ENCODE results near the gene KIAA0232. TPM values are rescaled to one million over a fixed set of nuclear protein-coding genes. Genes with fewer than 3 reads are reported as not detected.

The KIAA0232 gene
- polyA plus RNA-seq, 4 donors, result 37.7 to 45.8 (median 44.1) TPM

DNA sequence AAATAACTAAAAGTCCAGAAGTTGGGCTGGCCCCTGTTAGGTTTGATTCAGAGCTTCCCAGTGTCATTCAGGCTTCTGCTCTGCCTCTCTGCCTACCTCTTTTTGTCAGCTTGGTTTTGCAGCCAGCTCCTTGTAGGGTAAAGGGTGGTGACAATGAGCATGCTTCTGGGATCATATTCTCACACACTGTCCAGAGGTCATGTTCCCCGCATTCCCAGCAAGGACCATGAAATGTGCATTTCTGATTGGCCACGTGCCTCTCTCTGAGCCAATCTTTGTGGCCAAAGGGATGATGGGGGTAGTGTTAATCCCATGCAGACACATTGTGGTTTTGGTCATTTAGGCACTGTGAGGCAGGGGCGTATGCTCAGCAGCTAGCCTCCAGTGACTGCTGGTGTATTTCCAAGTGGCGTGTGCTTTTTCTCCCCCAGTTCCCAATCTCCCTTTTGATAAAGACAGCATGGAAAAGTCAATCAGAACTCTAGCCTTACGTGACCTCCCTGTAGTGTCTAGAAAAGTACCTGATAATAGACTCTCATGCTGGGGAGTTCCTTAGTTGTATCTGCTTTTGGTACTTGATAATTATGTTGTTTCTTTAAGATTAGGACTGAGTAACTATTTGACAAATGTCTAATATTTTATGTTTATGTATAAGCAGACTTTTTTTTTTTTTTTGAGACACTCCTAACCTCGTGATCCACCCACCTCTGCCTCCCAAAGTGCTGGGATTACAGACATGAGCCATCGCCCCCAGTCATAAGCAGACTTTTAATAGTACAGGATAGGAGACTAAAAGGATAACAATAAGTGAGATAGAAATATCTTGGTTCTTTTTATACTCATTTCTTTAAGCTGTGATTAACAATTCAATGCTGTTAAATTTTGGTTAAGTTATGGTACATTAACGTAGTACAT, 57.8 kb downstream of the KIAA0232 start:
- DNase-seq (ENCODE audit: low read depth in 4 of 4, low spot score in 3 of 4), result peak in 1 of 4 donors; percentile 3

- DNase-seq (ENCODE audit: low read depth in 4 of 4, low spot score in 3 of 4), result no peak
These were observed 62.5 kb downstream of the KIAA0232 start for GRCh38 chr4:6845027-6845426.

- DNase-seq (ENCODE audit: low read depth in 4 of 4, low spot score in 3 of 4), result no peak
These were observed 63.0 kb downstream of the KIAA0232 start for GRCh38 chr4:6845574-6845973.

GRCh38 chr4:6847178-6847577, 64.7 kb downstream of the KIAA0232 start:
- DNase-seq (ENCODE audit: low read depth in 4 of 4, low spot score in 3 of 4), result no peak

DNA sequence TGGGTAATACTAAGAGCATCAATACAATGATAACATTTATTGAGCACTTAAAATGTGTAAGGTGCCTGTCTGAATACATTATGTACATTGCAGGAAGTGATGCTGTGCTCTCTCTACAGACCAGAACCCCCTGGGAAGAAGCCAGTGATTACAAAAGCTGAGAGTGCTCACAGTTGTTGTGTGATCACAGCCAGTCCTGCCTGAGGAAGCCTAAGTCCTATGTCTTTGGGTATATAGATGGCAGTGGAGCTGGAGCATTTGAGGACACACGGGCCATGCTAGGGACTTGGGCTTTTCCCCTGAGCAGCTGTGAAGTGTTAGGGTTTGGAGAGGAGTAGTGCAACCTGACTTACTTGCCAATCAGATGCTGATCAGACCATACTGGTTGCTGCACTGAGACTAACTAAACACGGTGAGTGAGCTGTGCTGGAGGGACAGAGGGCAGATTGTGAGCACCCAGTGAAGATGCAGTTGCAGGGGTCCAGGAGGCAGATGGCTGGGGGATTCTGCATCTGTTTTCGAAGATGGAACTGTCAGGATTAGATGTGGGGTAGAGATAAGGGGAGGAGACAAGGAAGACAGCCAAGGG, 66.3 kb downstream of the KIAA0232 start:
- no peak for DNase-seq (ENCODE audit: low read depth in 4 of 4, low spot score in 3 of 4)

- no peak for DNase-seq (ENCODE audit: low read depth in 4 of 4, low spot score in 3 of 4)
These were observed 67.2 kb downstream of the KIAA0232 start for GRCh38 chr4:6849691-6850090.

GRCh38 chr4:6851431-6851830, 68.9 kb downstream of the KIAA0232 start:
- DNase-seq (ENCODE audit: low read depth in 4 of 4, low spot score in 3 of 4), result no peak

- no peak for DNase-seq (ENCODE audit: low read depth in 4 of 4, low spot score in 3 of 4)
These were observed 69.4 kb downstream of the KIAA0232 start for GRCh38 chr4:6851962-6852361.

DNA sequence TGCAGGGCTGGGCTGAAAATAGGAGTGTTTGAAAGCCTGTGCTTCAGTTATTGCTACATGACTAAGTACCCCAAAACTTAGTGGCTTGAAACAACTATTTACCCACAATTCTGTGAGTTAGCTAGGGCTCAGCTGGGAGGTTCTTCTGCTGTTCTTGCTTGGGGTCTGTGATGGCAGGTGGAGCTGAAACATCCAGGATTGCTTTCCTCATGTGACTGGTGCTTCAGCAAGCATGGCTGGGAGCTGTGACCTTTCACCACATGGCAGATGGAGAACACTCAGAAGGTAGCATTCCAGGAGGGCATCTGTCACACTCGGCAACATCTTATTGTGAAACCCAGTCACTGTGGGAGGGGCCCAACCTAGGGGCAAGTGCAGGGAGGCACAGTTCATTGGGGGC, 70.1 kb downstream of the KIAA0232 start:
- DNase-seq (ENCODE audit: low read depth in 4 of 4, low spot score in 3 of 4), result no peak

DNA sequence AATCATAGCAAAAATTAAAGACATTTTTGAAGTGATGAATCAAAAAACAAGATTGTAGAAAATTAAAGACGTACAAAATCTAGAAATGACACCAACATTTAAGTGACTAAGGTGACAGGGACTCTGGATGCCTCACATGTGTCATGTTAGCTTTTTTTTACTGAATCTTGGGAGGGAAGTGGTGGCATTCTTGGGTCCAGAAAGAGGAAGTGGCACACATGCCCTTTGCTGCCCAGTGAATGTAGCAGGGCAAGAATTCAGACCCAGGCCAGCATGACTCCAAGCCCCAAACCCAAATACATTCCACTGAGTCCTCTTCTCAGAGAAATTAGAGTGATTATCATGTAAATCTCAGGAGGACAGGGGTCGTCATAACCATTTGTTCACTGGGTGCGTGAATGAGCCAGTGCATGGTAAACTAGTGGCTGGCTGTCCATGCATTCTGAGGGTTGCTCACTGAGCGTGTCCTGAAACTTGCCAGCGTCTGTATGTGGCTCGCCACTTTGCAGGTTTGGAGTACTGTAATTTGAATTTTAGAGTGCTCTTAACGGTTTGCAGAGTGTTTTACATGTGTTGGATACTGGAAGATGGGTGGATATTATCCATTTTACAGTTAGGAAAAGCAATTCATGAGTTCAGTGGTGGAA, 71.7 kb downstream of the KIAA0232 start:
- DNase-seq (ENCODE audit: low read depth in 4 of 4, low spot score in 3 of 4), result no peak

GRCh38 chr4:6855692-6856297, 73.3 kb downstream of the KIAA0232 start:
- DNase-seq (ENCODE audit: low read depth in 4 of 4, low spot score in 3 of 4), result no peak

DNA sequence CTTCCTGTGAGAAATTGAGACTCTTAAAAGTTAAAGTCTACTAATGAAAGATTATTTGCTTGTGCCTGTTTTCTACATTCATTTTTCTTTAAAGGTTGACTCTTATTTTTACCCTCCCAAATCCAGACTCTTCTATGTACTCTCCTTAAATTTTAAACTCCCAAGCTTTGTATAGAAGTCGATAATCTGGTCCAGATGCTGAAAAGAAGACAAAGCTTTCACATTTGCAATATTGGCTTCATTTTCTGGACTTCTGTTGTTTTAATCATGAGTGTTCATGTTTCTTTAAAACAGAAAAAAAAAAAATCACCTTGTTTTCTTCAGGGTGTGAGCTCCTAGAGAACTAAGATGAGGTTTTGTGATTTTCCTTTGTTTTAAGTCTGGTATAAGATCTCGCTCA, 73.9 kb downstream of the KIAA0232 start:
- no peak for DNase-seq (ENCODE audit: low read depth in 4 of 4, low spot score in 3 of 4)

GRCh38 chr4:6857009-6857882, 74.7 kb downstream of the KIAA0232 start:
- no peak for DNase-seq (ENCODE audit: low read depth in 4 of 4, low spot score in 3 of 4)

- DNase-seq (ENCODE audit: low read depth in 4 of 4, low spot score in 3 of 4), result no peak
These were observed 76.5 kb downstream of the KIAA0232 start for GRCh38 chr4:6858997-6859396.

DNA sequence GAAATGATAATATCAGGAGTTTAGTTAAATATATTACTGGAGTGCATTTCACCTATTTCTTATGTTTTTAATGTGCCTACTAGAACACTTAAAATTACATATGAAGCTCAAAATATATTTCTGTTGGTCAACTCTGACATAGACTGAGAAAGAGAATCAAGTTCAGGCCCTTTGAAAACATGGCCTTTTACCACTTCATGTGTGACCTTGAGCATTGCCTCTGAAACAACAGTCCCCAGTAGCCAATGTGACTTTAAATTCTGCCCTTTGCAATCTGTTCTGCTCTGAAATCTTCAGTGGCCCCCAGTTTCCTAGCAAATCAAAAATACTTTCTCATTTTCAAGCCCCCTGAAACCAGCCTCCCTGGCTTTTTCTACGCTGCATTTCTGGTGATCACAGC, 77.0 kb downstream of the KIAA0232 start:
- DNase-seq (ENCODE audit: low read depth in 4 of 4, low spot score in 3 of 4), result no peak

DNA sequence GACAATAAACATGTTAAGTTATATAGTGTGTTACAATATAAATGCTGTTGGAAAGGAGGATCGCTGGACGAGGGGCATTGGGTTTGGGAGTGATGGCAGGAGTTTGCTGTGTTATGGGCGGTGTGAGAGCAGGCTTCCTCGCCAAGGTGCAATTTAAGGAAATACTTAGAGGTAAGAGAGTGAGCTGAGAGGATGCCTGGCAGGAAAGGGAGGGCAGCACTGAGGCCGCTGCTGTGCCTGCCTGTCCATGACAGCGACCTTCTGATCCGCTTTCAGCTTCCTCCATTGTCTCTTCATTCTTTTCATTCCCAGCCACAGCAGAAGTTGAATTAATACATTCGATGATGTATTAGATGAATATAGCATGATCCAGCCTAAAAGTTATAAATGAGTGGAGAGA, 85.9 kb downstream of the KIAA0232 start:
- no peak for DNase-seq (ENCODE audit: low read depth in 4 of 4, low spot score in 3 of 4)

DNA sequence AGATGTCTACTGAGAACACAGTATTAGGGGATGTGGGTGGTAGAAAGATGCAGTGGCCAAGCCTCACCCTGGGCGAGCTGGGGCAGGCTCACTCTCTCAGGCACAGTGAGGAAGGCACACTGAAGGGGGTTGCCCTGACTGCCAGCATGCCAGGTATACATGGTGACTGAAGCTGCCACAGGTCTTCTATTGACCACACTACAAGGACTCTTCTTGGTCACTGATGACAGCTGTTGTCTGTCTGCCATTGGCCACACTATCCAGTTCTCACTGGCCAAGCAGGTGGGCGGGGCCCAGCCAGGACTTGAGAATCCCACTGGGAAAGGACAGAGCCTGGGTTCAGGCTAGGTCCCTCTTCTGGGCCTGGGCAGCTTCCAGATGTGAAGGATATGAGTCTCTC, 87.4 kb downstream of the KIAA0232 start:
- DNase-seq (ENCODE audit: low read depth in 4 of 4, low spot score in 3 of 4), result no peak

GRCh38 chr4:6873291-6873690, 90.8 kb downstream of the KIAA0232 start:
- no peak for DNase-seq (ENCODE audit: low read depth in 4 of 4, low spot score in 3 of 4)

DNA sequence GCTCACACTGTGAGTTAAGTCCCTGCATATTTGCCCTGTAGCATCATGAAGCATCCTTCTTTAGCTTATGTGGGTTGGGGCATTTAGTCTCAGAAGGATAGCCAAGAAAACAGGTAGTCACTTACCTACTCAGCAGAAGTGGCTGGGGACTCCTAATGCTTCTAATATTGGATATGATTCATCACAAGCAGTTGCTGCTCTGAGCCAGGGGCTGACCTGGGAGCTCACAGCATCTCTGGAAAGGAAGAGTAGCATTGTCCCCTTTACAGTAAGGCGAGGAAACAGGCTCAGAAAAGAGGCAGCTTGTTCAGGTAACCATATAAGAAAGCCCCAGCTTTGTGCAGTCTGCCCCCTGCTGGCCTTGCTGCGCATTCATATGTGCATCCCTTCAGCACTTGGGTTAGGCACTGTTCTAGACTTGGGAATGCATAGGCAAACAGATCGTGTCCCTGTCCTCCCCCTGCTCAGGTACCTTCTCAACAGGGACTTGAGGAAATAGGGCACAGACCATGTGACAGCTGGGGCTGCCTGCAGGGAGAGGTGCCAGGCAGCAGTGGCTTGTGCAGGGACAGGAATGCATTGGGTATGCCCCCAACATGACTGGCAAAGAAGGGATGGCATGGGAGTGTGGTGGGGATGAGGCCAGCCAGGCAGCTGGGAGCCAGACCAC, 91.4 kb downstream of the KIAA0232 start:
- DNase-seq (ENCODE audit: low read depth in 4 of 4, low spot score in 3 of 4), result no peak

- no peak for DNase-seq (ENCODE audit: low read depth in 4 of 4, low spot score in 3 of 4)
These were observed 92.5 kb downstream of the KIAA0232 start for GRCh38 chr4:6874981-6875380.
